DMS53 (cell line): ENCODE results near the gene ASPN.

Experiments
- DNase-seq: peaks from one replicate; lab custom pipeline; 2025; lab: John Stamatoyannopoulos, UW

Gene ASPN

GRCh38 chr9:92468206-92468605 lies 14.1 kb downstream of the ASPN start:
- DNase-seq: no peak

GRCh38 chr9:92467511-92467910 lies 14.8 kb downstream of the ASPN start:
- no peak for DNase-seq

GRCh38 chr9:92467041-92467440 lies 15.3 kb downstream of the ASPN start:
- no peak for DNase-seq

- DNase-seq: no peak
Observed at GRCh38 chr9:92463984-92464383, 18.3 kb downstream of the ASPN start.

GRCh38 chr9:92463387-92463786 lies 18.9 kb downstream of the ASPN start:
- no peak for DNase-seq

GRCh38 chr9:92457576-92457975 lies 24.7 kb downstream of the ASPN start:
- DNase-seq: no peak

GRCh38 chr9:92455217-92455616 lies 27.1 kb downstream of the ASPN start:
- DNase-seq: peak; percentile 20

GRCh38 chr9:92446536-92446935 lies 35.8 kb downstream of the ASPN start:
- DNase-seq: no peak

- no peak for DNase-seq
Observed at GRCh38 chr9:92444841-92445240, 37.5 kb downstream of the ASPN start.

GRCh38 chr9:92440751-92441046 lies 41.6 kb downstream of the ASPN start:
- DNase-seq: no peak

GRCh38 chr9:92439921-92440750 lies 42.2 kb downstream of the ASPN start:
- DNase-seq: no peak

GRCh38 chr9:92438900-92439526 lies 43.3 kb downstream of the ASPN start:
- DNase-seq: peak; percentile 6

GRCh38 chr9:92435263-92435662 lies 47.0 kb downstream of the ASPN start:
- no peak for DNase-seq

GRCh38 chr9:92432972-92433548 lies 49.2 kb downstream of the ASPN start:
- no peak for DNase-seq

- DNase-seq: no peak
Observed at GRCh38 chr9:92432350-92432749, 50.0 kb downstream of the ASPN start.

GRCh38 chr9:92429836-92430235 lies 52.5 kb downstream of the ASPN start:
- no peak for DNase-seq

- DNase-seq: peak; percentile 6
Observed at GRCh38 chr9:92426501-92427145, 55.7 kb downstream of the ASPN start.

- no peak for DNase-seq
Observed at GRCh38 chr9:92425474-92425873, 56.8 kb downstream of the ASPN start.

GRCh38 chr9:92424340-92424739 lies 58.0 kb downstream of the ASPN start, which contains the start of gene OMD:
OMD (minus strand) TSS chr9:92424471; CDS start chr9:92417558, 6,913 bp downstream.
- no peak for DNase-seq

GRCh38 chr9:92423612-92424011 lies 58.7 kb downstream of the ASPN start:
- DNase-seq: no peak

GRCh38 chr9:92422611-92423338 lies 59.5 kb downstream of the ASPN start:
- DNase-seq: no peak

- DNase-seq: no peak
Observed at GRCh38 chr9:92414566-92414965, 67.7 kb downstream of the ASPN start.
